Stimulated activated naive CD4-positive, alpha-beta T cell (primary cell): ENCODE measurements around the gene UBXN11.

Experiments
- DNase-seq, 6 experiments: peaks; one replicate each; lab custom pipeline; 2025; lab: John Stamatoyannopoulos, UW

UBXN11 gene

GRCh38 chr1:26285366-26286063 lies 20.9 kb downstream of the UBXN11 start:
- peak in 3 of 6 experiments; percentile 13 to 35 (median 17) for DNase-seq

DNA sequence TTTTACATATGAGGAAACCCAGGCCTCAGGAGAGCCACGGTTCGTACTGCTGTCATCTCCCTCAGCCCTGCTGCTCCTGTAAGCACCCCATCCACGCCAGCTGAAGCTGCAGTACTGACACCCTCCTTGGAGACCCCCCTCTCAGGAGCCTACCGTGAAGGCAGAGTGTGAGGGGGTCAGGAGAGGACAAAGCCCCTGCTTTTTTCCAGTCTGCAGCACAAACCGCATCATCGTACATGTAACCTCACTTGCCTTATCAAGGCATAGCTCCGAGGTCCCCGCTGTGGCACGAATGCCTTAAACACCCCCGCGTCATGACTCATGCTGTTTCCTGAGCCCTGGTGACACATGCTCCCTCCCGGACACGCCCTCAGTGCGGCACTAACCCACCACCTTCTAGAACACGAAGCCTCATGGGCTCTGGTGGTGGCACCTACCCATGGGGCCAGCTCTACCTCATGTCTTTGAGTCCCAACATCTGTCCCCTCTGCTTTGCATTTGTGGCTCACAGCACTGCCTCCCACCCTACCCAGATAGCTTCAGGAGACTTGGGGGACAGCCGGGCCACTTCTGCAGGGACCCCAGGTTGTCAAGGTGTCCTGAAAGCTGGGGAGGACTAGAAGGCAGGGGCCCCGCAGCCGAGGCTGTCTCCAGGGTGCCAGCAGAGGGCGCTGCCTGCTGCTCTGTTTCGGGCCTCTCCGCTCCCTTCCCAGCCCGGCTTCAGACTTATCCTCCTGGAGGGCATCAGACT lies 21.7 kb downstream of the UBXN11 start:
- DNase-seq = peak; percentile 78 to 87 (median 84)

- no peak for DNase-seq
Measured at GRCh38 chr1:26283871-26284596, 22.4 kb downstream of the UBXN11 start.

- no peak for DNase-seq
Measured at GRCh38 chr1:26283279-26283853, 23.1 kb downstream of the UBXN11 start.

DNA sequence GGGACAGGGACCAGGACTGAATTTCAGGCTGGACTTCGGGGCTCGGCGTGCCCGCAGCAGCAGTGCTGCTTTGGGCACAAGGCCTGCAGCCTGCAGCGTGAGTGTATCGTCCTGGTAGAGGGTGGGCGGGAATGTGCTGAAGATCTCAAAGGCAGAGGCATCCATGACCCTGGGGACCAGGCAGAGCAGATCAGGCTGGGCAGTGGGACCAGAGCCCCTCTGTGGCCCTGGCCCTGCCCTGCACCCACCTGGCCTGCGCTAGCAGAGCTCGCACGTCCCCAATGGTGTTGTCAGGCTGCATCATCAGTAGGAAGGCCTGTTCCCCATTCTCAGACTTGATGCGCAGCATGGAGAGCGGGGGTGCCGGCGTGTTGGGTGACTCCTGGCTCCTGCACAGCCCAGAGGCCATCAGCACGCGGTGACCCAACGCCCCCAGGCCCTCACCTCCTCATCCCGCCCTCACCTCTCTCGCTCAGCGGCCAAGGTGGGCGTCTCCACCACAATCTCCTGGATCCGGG lies 24.0 kb downstream of the UBXN11 start:
- DNase-seq = no peak

DNA sequence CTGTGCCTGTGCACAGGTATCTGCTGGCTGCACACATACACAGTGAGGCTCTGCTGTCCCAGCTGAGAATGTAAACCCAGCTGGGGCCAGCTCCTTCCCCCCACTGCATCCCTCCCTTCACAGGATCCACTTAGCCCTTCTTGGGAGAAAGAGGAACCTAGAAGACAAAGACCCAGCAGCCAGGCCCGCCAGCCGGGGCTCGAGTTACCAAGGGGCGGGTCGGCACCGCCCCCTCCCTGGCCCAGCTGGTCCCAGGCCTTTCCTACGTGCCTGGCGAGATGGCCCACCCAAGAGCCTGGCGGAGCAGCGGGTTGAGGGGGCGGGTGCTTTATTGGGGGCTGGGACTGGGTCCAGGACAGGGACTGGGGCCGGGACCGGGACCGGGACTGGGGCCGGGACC lies 24.5 kb downstream of the UBXN11 start:
- no peak for DNase-seq

DNA sequence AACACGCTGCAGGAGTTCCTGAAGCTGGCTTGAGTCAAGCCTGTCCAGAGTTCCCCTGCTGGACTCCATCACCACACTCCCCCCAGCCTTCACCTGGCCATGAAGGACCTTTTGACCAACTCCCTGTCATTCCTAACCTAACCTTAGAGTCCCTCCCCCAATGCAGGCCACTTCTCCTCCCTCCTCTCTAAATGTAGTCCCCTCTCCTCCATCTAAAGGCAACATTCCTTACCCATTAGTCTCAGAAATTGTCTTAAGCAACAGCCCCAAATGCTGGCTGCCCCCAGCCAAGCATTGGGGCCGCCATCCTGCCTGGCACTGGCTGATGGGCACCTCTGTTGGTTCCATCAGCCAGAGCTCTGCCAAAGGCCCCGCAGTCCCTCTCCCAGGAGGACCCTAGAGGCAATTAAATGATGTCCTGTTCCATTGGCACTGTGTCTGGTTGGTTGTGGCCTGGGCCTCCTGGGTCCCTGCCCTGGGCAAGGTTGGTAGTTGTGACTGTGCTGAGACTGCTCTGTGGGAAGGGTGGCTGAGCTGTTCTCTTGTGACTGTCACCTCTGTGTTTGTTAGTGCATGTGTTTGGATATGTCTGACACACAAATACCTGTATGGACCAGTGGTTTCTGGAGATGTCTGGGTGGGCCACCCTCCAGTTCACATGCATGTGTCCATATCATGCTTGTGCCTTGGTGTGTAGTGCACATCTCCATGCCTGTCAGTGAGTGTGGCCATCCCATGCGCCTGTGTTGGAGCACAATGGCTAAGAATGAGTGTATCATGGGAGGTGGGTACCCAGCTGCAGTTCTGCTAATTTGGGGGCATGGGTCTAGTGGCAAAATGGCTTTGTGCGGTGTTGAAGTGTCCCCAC lies 25.1 kb downstream of the UBXN11 start:
- DNase-seq = no peak

DNA sequence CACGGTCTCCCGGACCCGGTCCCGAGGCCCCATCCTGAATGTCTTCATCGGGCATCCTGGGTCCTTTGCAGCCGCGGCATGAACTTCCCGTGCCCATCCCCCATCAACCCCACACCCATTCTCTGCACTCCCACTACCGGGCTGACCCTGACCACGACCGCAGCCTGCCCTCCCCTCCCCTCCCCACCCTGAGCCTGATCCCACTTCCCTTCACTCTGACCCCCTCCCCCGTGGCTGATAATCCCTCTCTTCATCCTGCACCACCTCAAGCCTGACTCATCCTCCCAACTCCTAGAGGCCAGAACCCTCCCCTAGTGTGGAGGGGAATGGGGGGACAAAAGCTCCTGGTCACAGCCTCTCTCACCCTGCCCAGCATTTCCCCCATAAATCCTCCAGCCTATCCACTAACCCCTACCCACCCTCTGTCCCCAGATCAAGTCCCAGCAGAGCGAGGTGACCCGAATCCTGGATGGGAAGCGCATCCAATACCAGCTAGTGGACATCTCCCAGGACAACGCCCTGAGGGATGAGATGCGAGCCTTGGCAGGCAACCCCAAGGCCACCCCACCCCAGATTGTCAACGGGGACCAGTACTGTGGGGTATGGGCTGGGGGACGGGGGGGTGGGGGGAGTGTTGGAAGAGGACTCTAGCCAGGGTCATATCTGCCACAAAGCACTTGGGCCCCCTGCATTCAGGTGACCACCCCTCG lies 25.9 kb downstream of the UBXN11 start:
- DNase-seq = no peak

- peak; percentile 77 to 82 (median 80) for DNase-seq
Measured at GRCh38 chr1:26279456-26280332, 26.7 kb downstream of the UBXN11 start, which contains the start of gene SH3BGRL3. Gene SH3BGRL3 (plus strand): TSS chr1:26280086. CDS start chr1:26280156, 70 bp downstream.

GRCh38 chr1:26278724-26279455 lies 27.5 kb downstream of the UBXN11 start:
- no peak for DNase-seq

DNA sequence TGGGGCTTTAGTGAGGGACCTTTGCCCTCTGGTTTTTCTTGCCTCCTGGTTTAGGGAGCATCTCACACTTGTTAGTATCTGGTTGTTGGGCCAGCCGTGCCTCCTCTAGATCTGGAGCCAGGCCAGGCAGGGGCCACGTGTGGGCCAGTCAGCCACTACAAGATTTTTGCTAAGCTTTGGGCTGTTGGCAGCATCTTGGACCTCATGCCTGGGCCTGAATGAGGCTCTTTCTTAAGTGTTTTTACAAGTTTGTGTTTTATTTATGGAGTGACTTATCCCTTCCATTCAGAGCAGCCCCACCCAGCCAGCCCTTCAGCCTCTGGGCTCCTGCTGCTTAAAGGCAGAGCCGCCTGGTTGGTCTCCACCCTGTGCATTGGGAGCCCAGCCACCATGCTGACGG lies 28.1 kb downstream of the UBXN11 start:
- DNase-seq = no peak

DNA sequence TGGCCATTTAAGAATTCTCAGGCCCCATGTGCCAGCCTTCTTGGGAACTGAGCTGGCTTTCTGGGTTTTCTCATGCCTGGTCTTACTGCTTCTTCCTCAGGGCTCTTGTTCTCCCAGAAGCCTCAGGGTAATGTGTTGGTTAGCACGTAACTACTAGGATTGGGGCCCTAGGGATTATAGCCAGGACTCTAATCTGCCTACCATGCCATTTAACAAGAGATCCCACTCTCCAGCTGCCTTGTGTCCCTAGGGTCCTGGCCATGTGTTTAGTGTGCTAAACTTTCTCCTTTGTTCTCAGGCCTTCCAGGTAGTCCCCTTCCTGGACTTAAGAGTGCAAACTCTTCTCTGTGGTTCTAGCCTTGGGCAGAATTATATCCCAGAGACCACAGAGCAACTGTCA lies 28.7 kb downstream of the UBXN11 start:
- no peak for DNase-seq

DNA sequence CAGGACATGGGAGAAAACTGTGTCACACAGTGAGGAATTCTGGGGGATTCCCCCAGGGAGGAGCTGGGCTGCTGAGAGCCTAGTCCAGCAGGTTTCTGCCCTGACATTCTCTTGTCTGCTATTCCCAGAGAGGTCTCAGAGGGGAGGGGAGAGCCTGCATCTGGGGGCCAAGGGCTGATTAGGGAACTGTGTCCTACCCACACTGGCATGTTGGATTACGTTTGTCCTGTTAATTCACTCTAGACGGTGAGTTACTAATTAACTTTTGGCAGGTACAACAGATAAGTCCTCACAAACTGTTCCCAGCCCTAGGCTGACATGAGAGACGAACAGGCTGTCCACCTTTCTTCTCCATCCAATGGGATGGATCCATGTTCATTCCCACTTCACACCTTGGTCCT lies 29.2 kb downstream of the UBXN11 start:
- no peak for DNase-seq

GRCh38 chr1:26276432-26276838 lies 30.0 kb downstream of the UBXN11 start:
- no peak for DNase-seq

GRCh38 chr1:26275580-26276431 lies 30.6 kb downstream of the UBXN11 start:
- peak; percentile 49 to 77 (median 70) for DNase-seq

GRCh38 chr1:26274801-26275425 lies 31.5 kb downstream of the UBXN11 start:
- DNase-seq = no peak

GRCh38 chr1:26269198-26269550 lies 37.3 kb downstream of the UBXN11 start:
- no peak for DNase-seq
